Lung (tissue), 12 donors: ENCODE data around the gene MAGED1. TPM values are rescaled to one million over a fixed set of nuclear protein-coding genes. Genes with fewer than 3 reads are reported as not detected.

ENCODE experiments used
- ATAC-seq: fragments of 200-7000 bp; cut with Tn5 transposase; one replicate; pipeline ENCODE4 v1.9.1; 2020; ENCODE audit warnings: moderate number of reproducible peaks; ENCODE audit not compliant: insufficient read depth, low FRiP score
- DNase-seq, 3 donors: peaks; one replicate each; pipeline ENCODE4 v3.0.0-alpha.2; 2013 to 2017
- H3K27ac ChIP-seq, 2 donors: one replicate each; pipeline ENCODE4 v1.5.1; 2013; ENCODE audit warnings: mild to moderate bottlenecking in 2 of 2, moderate library complexity in 2 of 2, control low read depth in 1 of 2, inconsistent platforms in 1 of 2, low read depth in 1 of 2, low read length in 1 of 2
- H3K27me3 ChIP-seq, 3 donors: one replicate each; pipeline ENCODE4 v1.5.1; 2013; ENCODE audit warnings: low read length in 2 of 3; ENCODE audit not compliant: control insufficient read depth in 3 of 3, insufficient read depth in 3 of 3
- H3K36me3 ChIP-seq, 4 donors: one replicate each; pipeline ENCODE4 v1.5.1; 2013; ENCODE audit warnings: low read length in 4 of 4, mild to moderate bottlenecking in 1 of 4, moderate library complexity in 1 of 4; ENCODE audit not compliant: control insufficient read depth in 4 of 4, insufficient read depth in 4 of 4
- H3K4me1 ChIP-seq, 5 donors: one replicate each; pipeline ENCODE4 v1.5.1; 2013; ENCODE audit warnings: low read length in 5 of 5, mild to moderate bottlenecking in 2 of 5, moderate library complexity in 1 of 5; ENCODE audit not compliant: control insufficient read depth in 5 of 5, insufficient read depth in 5 of 5
- H3K4me3 ChIP-seq: one replicate; pipeline ENCODE4 v1.5.1; 2013; ENCODE audit warnings: mild to moderate bottlenecking, control low read depth, moderate library complexity
- H3K9ac ChIP-seq, 2 donors: one replicate each; pipeline ENCODE4 v1.5.1; 2013; ENCODE audit warnings: low read length in 2 of 2, control low read depth in 1 of 2; ENCODE audit not compliant: insufficient read depth in 1 of 2
- H3K9me3 ChIP-seq, 4 donors: one replicate each; pipeline ENCODE4 v1.5.1; 2013; ENCODE audit warnings: low read length in 3 of 4, mild to moderate bottlenecking in 1 of 4, moderate library complexity in 1 of 4; ENCODE audit not compliant: control insufficient read depth in 4 of 4, insufficient read depth in 3 of 4
- CTCF ChIP-seq: IDR thresholded peaks from 2 replicates; pipeline ENCODE4 v1.5.1; 2012; ENCODE audit warnings: mild to moderate bottlenecking; ENCODE audit errors: control extremely low read depth, extremely low read depth
- WGBS, 2 donors: extraction: QIAGEN DNeasy Blood & Tissue Kit; methylation state at CpG; one replicate each; pipeline ENCODE4 v1.1.7; 2013; 5-methylcytosine and 5-hydroxymethylcytosine counted together
- polyA plus RNA-seq, 2 donors: library from polyadenylated mRNA; stranded (reverse); fragments of 200-250 nt; gene quantifications; one replicate each; pipeline ENCODE4 v1.2.1, GENCODE V29; 2013
- total RNA-seq, 2 donors: library from RNA; depleted of rRNA in 1 of 2; stranded (reverse); fragments of >200 nt in 1 of 2; gene quantifications; one replicate each; pipeline ENCODE4 v1.2.1, GENCODE V29; 2014 to 2021
- donor health status: control.
- donor health status: control.
- donor health status: Bipolar disorder and iron deficiency.
- donor health status: healthy.
- donor health status: DM: yes; HTN: yes; CAD: no.

The MAGED1 gene
- total and polyA plus RNA-seq, 4 donors = 28.3 to 111 (median 73.1) TPM

GRCh38 chrX:51876441-51876840 lies 17.0 kb upstream of the MAGED1 start:
- H3K9ac ChIP-seq = no peak overlapping the region
- WGBS, 2 donors = 77 to 93% methylated on average over 1 of the region's 1 CpG
- H3K27ac ChIP-seq = no peak overlapping the region
- no peaks in the 10 kb centered on the region for H3K36me3 ChIP-seq
- ATAC-seq = no peak
- H3K4me1 ChIP-seq = peaks cover 0 to under 1% (median 0%) of the 10 kb centered on the region in 5 donors
- no peaks in the 10 kb centered on the region for H3K9me3 ChIP-seq
- no peak for TF ChIP-seq CTCF
- peaks cover 0 to 6% (median 4%) of the 10 kb centered on the region in 3 donors for H3K27me3 ChIP-seq
- DNase-seq = no peak
- H3K4me3 ChIP-seq = no peak overlapping the region

GRCh38 chrX:51878056-51878455 lies 15.4 kb upstream of the MAGED1 start:
- ATAC-seq = no peak
- TF ChIP-seq CTCF = no peak
- no peak overlapping the region for H3K4me3 ChIP-seq
- no peaks in the 10 kb centered on the region for H3K9me3 ChIP-seq
- H3K9ac ChIP-seq = no peak overlapping the region
- H3K27me3 ChIP-seq = peaks cover 0 to 6% (median 4%) of the 10 kb centered on the region in 3 donors
- no peak overlapping the region for H3K27ac ChIP-seq
- no peaks in the 10 kb centered on the region for H3K36me3 ChIP-seq
- no peak for DNase-seq
- WGBS, 2 donors = 89 to 90% methylated on average over 1 of the region's 1 CpG
- H3K4me1 ChIP-seq = peaks cover 0 to 2% (median 0%) of the 10 kb centered on the region in 5 donors

- no peak overlapping the region for H3K9ac ChIP-seq
- H3K36me3 ChIP-seq = no peaks in the 10 kb centered on the region
- H3K4me3 ChIP-seq = no peak overlapping the region
- H3K27me3 ChIP-seq = no peaks in the 10 kb centered on the region
- H3K27ac ChIP-seq = no peak overlapping the region
- TF ChIP-seq CTCF = no peak
- peaks cover 0 to 5% (median 5%) of the 10 kb centered on the region in 5 donors for H3K4me1 ChIP-seq
- no peak for ATAC-seq
- DNase-seq = peak in 1 of 3 donors; percentile 4
- H3K9me3 ChIP-seq = peaks cover 0 to 1% (median 0%) of the 10 kb centered on the region in 4 donors
These were observed 3.6 kb upstream of the MAGED1 start for GRCh38 chrX:51889851-51890250.

GRCh38 chrX:51891245-51891644 lies 2.2 kb upstream of the MAGED1 start:
- Histone ChIP-seq H3K27me3 (no peaks in the 10 kb centered on the region), H3K9me3 (peaks cover 0 to 1% (median 0%) of the 10 kb centered on the region in 4 donors), H3K4me1 (peaks cover 0 to 16% (median 7%) of the 10 kb centered on the region in 5 donors), H3K36me3 (peaks cover 0 to 11% (median 2%) of the 10 kb centered on the region in 4 donors), H3K27ac (no peak overlapping the region), H3K4me3 (no peak overlapping the region), H3K9ac (no peak overlapping the region)
- WGBS, 2 donors = 73 to 88% methylated on average over 1 of the region's 1 CpG
- TF ChIP-seq CTCF = no peak
- DNase-seq (no peak), ATAC-seq (no peak)
